IPS-15b (cell line): ENCODE measurements around the gene BTN2A1.

ENCODE experiments used
- H3K27me3 ChIP-seq: one replicate; pipeline ENCODE4 v1.6.1; 2013; ENCODE audit warnings: low read length; ENCODE audit not compliant: control insufficient read depth, insufficient read depth
- H3K36me3 ChIP-seq: one replicate; pipeline ENCODE4 v1.6.1; 2013; ENCODE audit warnings: low read length; ENCODE audit not compliant: control insufficient read depth, insufficient read depth
- H3K4me1 ChIP-seq: one replicate; pipeline ENCODE4 v1.6.1; 2013; ENCODE audit warnings: mild to moderate bottlenecking, low read length; ENCODE audit not compliant: control insufficient read depth, insufficient read depth
- H3K4me3 ChIP-seq: one replicate; pipeline ENCODE4 v1.5.1; 2013; ENCODE audit warnings: low read depth, low read length
- H3K9ac ChIP-seq: one replicate; pipeline ENCODE4 v1.6.1; 2013; ENCODE audit warnings: low read depth, mild to moderate bottlenecking, low read length
- H3K9me3 ChIP-seq: one replicate; pipeline ENCODE4 v1.6.1; 2013; ENCODE audit warnings: mild to moderate bottlenecking, low read length; ENCODE audit not compliant: control insufficient read depth, insufficient read depth

Gene BTN2A1

GRCh38 chr6:26473758-26474438, 16.1 kb downstream of the BTN2A1 start:
- Histone ChIP-seq H3K36me3 (no peaks in the 10 kb centered on the region), H3K4me1 (peaks cover 13% of the 10 kb centered on the region), H3K9ac (peak overlapping the region; percentile 48), H3K9me3 (no peaks in the 10 kb centered on the region), H3K27me3 (no peaks in the 10 kb centered on the region), H3K4me3 (peak overlapping the region; percentile 40)

- Histone ChIP-seq H3K9ac (peak overlapping the region; percentile 48), H3K36me3 (no peaks in the 10 kb centered on the region), H3K9me3 (no peaks in the 10 kb centered on the region), H3K4me3 (peak overlapping the region; percentile 40), H3K4me1 (peaks cover 13% of the 10 kb centered on the region), H3K27me3 (no peaks in the 10 kb centered on the region)
These were observed 16.7 kb downstream of the BTN2A1 start for GRCh38 chr6:26474439-26474881.

GRCh38 chr6:26475823-26476729, 18.3 kb downstream of the BTN2A1 start:
- Histone ChIP-seq H3K4me1 (peaks cover 13% of the 10 kb centered on the region), H3K36me3 (no peaks in the 10 kb centered on the region), H3K4me3 (no peak overlapping the region), H3K27me3 (no peaks in the 10 kb centered on the region), H3K9me3 (no peaks in the 10 kb centered on the region), H3K9ac (no peak overlapping the region)

GRCh38 chr6:26476896-26477295, 19.1 kb downstream of the BTN2A1 start:
- H3K36me3 ChIP-seq: no peaks in the 10 kb centered on the region
- H3K27me3 ChIP-seq: no peaks in the 10 kb centered on the region
- H3K9me3 ChIP-seq: no peaks in the 10 kb centered on the region
- peaks cover 13% of the 10 kb centered on the region for H3K4me1 ChIP-seq
- no peak overlapping the region for H3K4me3 ChIP-seq
- no peak overlapping the region for H3K9ac ChIP-seq

- Histone ChIP-seq H3K27me3 (no peaks in the 10 kb centered on the region), H3K9me3 (no peaks in the 10 kb centered on the region), H3K9ac (no peak overlapping the region), H3K4me1 (peaks cover 13% of the 10 kb centered on the region), H3K36me3 (no peaks in the 10 kb centered on the region), H3K4me3 (no peak overlapping the region)
These were observed 19.7 kb downstream of the BTN2A1 start for GRCh38 chr6:26477426-26477825.

- no peak overlapping the region for H3K9ac ChIP-seq
- H3K9me3 ChIP-seq: no peaks in the 10 kb centered on the region
- H3K36me3 ChIP-seq: no peaks in the 10 kb centered on the region
- no peak overlapping the region for H3K4me3 ChIP-seq
- H3K27me3 ChIP-seq: no peaks in the 10 kb centered on the region
- peaks cover 13% of the 10 kb centered on the region for H3K4me1 ChIP-seq
These were observed 20.6 kb downstream of the BTN2A1 start for GRCh38 chr6:26478100-26478984.

GRCh38 chr6:26478985-26479278, 21.2 kb downstream of the BTN2A1 start:
- no peaks in the 10 kb centered on the region for H3K9me3 ChIP-seq
- H3K27me3 ChIP-seq: no peaks in the 10 kb centered on the region
- H3K4me1 ChIP-seq: peaks cover 13% of the 10 kb centered on the region
- H3K36me3 ChIP-seq: no peaks in the 10 kb centered on the region
- H3K4me3 ChIP-seq: no peak overlapping the region
- H3K9ac ChIP-seq: no peak overlapping the region

GRCh38 chr6:26482338-26482737, 24.6 kb downstream of the BTN2A1 start:
- no peaks in the 10 kb centered on the region for H3K36me3 ChIP-seq
- H3K9ac ChIP-seq: no peak overlapping the region
- no peaks in the 10 kb centered on the region for H3K9me3 ChIP-seq
- no peaks in the 10 kb centered on the region for H3K27me3 ChIP-seq
- no peak overlapping the region for H3K4me3 ChIP-seq
- H3K4me1 ChIP-seq: no peaks in the 10 kb centered on the region

- Histone ChIP-seq H3K4me3 (no peak overlapping the region), H3K36me3 (no peaks in the 10 kb centered on the region), H3K27me3 (no peaks in the 10 kb centered on the region), H3K4me1 (no peaks in the 10 kb centered on the region), H3K9me3 (no peaks in the 10 kb centered on the region), H3K9ac (no peak overlapping the region)
These were observed 26.0 kb downstream of the BTN2A1 start for GRCh38 chr6:26483727-26484126.

GRCh38 chr6:26484161-26484560, 26.4 kb downstream of the BTN2A1 start:
- H3K4me3 ChIP-seq: no peak overlapping the region
- no peaks in the 10 kb centered on the region for H3K36me3 ChIP-seq
- no peaks in the 10 kb centered on the region for H3K27me3 ChIP-seq
- no peaks in the 10 kb centered on the region for H3K9me3 ChIP-seq
- no peaks in the 10 kb centered on the region for H3K4me1 ChIP-seq
- H3K9ac ChIP-seq: no peak overlapping the region

GRCh38 chr6:26485112-26485780, 27.5 kb downstream of the BTN2A1 start:
- no peaks in the 10 kb centered on the region for H3K27me3 ChIP-seq
- no peaks in the 10 kb centered on the region for H3K36me3 ChIP-seq
- H3K9me3 ChIP-seq: no peaks in the 10 kb centered on the region
- no peak overlapping the region for H3K4me3 ChIP-seq
- H3K9ac ChIP-seq: no peak overlapping the region
- no peaks in the 10 kb centered on the region for H3K4me1 ChIP-seq
